ENCODE results near the gene NPAS3.

GRCh38 chr14:32947792-32948191 lies 9.1 kb downstream of the NPAS3 start:
- TF ChIP-seq CTCF (conservative IDR thresholded peaks at IDR 0.05; ENCODE audit: low read length) = no peak
- no peak for TF ChIP-seq EZH2phosphoT487 (IDR thresholded peaks at IDR 0.05; ENCODE audit: borderline replicate concordance, low read depth, low read length)
